HG02981 (cell line): ENCODE data around the gene AKAP7.
"Not testable (repeated sequence)": the region's sequence is repeated elsewhere in the genome, so short reads cannot be mapped to it uniquely, and the experiment has no call there.

Experiments
- ATAC-seq: cut with Tn5 transposase; IDR thresholded peaks from one replicate; pipeline ENCODE4 v1.9.1; 2021; ENCODE audit warnings: mild to moderate bottlenecking, moderate library complexity; ENCODE audit not compliant: unreplicated experiment

Gene AKAP7

GRCh38 chr6:131250936-131251335 lies 115.7 kb downstream of the AKAP7 start:
- no peak for ATAC-seq

- ATAC-seq: no peak
Measured at GRCh38 chr6:131251590-131252199, 116.4 kb downstream of the AKAP7 start.

GRCh38 chr6:131255434-131255833 lies 120.2 kb downstream of the AKAP7 start:
- ATAC-seq: no peak

- no peak for ATAC-seq
Measured at GRCh38 chr6:131255911-131256310, 120.6 kb downstream of the AKAP7 start.

GRCh38 chr6:131257104-131257503 lies 121.8 kb downstream of the AKAP7 start:
- ATAC-seq: no peak

GRCh38 chr6:131258010-131258652 lies 122.9 kb downstream of the AKAP7 start:
- no peak for ATAC-seq

GRCh38 chr6:131258816-131259476 lies 123.7 kb downstream of the AKAP7 start:
- no peak for ATAC-seq

GRCh38 chr6:131260960-131261359 lies 125.7 kb downstream of the AKAP7 start:
- ATAC-seq: not testable (repeated sequence)

- no peak for ATAC-seq
Measured at GRCh38 chr6:131262060-131262459, 126.8 kb downstream of the AKAP7 start.

GRCh38 chr6:131265939-131266338 lies 130.7 kb downstream of the AKAP7 start:
- no peak for ATAC-seq

- ATAC-seq: no peak
Measured at GRCh38 chr6:131268303-131268702, 133.0 kb downstream of the AKAP7 start.

- ATAC-seq: no peak
Measured at GRCh38 chr6:131269565-131270391, 134.5 kb downstream of the AKAP7 start.

GRCh38 chr6:131270534-131270933 lies 135.3 kb downstream of the AKAP7 start:
- no peak for ATAC-seq

GRCh38 chr6:131275273-131275672 lies 140.0 kb downstream of the AKAP7 start:
- no peak for ATAC-seq

GRCh38 chr6:131277591-131277990 lies 142.3 kb downstream of the AKAP7 start:
- ATAC-seq: no peak

GRCh38 chr6:131281471-131282270 lies 146.4 kb downstream of the AKAP7 start:
- peak; percentile 74 for ATAC-seq

- no peak for ATAC-seq
Measured at GRCh38 chr6:131282365-131282764, 147.1 kb downstream of the AKAP7 start.

GRCh38 chr6:131283466-131284175 lies 148.4 kb downstream of the AKAP7 start:
- no peak for ATAC-seq

GRCh38 chr6:131285548-131285947 lies 150.3 kb downstream of the AKAP7 start:
- ATAC-seq: no peak

- ATAC-seq: no peak
Measured at GRCh38 chr6:131286469-131287040, 151.3 kb downstream of the AKAP7 start.
